A673 (cell line): ENCODE measurements around the gene CDC123. TPM values are rescaled to one million over a fixed set of nuclear protein-coding genes. Genes with fewer than 3 reads are reported as not detected.

ENCODE experiments used
- BruUV-seq: library from RNA; stranded (reverse); fragments of 400-500 nt; replicated peaks from 2 replicates; lab custom pipeline; 2021; lab: Mats Ljungman, UMichigan
- CTCF ChIA-PET: fragments of 300-600 bp; sonication (Branson Sonifier 250); formaldehyde crosslinking; loops from one replicate; lab custom pipeline; 2022; ENCODE audit warnings: antibody characterized with exemption; lab: Charles Lee
- POLR2A ChIA-PET: fragments of 300-600 bp; sonication (Branson Sonifier 250); formaldehyde crosslinking; loops from one replicate; lab custom pipeline; 2022; ENCODE audit warnings: antibody characterized with exemption; ENCODE audit not compliant: low non-redundant PET; lab: Charles Lee
- DNase-seq: peaks from one replicate; pipeline ENCODE4 v3.0.0-alpha.2; 2015; ENCODE audit warnings: low spot score
- H3K27ac ChIP-seq: fragments of 200-600 bp; sonication (generic); 2 replicates; pipeline ENCODE4 v1.5.1; 2016; ENCODE audit warnings: mixed run types, low read depth, mild to moderate bottlenecking, mixed read lengths, antibody characterized with exemption, low read length; ENCODE audit not compliant: poor library complexity, severe bottlenecking
- H3K27me3 ChIP-seq: fragments of 200-600 bp; sonication (generic); replicated peaks from 2 replicates; pipeline ENCODE4 v1.6.1; 2017; ENCODE audit warnings: mixed run types, low read depth, mild to moderate bottlenecking, mixed read lengths, antibody characterized with exemption, low read length; ENCODE audit not compliant: insufficient read depth, poor library complexity
- H3K36me3 ChIP-seq: fragments of 200-600 bp; sonication (generic); 2 replicates; pipeline ENCODE4 v1.6.1; 2016; ENCODE audit warnings: mixed run types, mild to moderate bottlenecking, mixed read lengths, antibody characterized with exemption, low read length; ENCODE audit not compliant: insufficient read depth, poor library complexity, severe bottlenecking
- H3K4me1 ChIP-seq: fragments of 200-600 bp; sonication (generic); 2 replicates; pipeline ENCODE4 v1.6.1; 2017; ENCODE audit warnings: mixed run types, mild to moderate bottlenecking, mixed read lengths, antibody characterized with exemption, low read length; ENCODE audit not compliant: insufficient read depth, poor library complexity, severe bottlenecking
- H3K4me3 ChIP-seq: fragments of 200-600 bp; sonication (generic); 2 replicates; pipeline ENCODE4 v1.5.1; 2016; ENCODE audit warnings: low read depth, mixed run types, mild to moderate bottlenecking, mixed read lengths, low read length; ENCODE audit not compliant: poor library complexity, severe bottlenecking
- H3K9me3 ChIP-seq: fragments of 200-600 bp; sonication (generic); 2 replicates; pipeline ENCODE4 v1.6.1; 2016; ENCODE audit warnings: mixed run types, low read depth, mild to moderate bottlenecking, mixed read lengths, antibody characterized with exemption, low read length; ENCODE audit not compliant: poor library complexity, severe bottlenecking
- EZH2 ChIP-seq: fragments of 200-600 bp; sonication (generic); IDR thresholded peaks from 2 replicates; pipeline ENCODE4 v1.6.1; 2017; ENCODE audit warnings: borderline replicate concordance, low read depth, mild to moderate bottlenecking, mixed read lengths, antibody characterized with exemption, low read length; ENCODE audit not compliant: poor library complexity, severe bottlenecking
- intact Hi-C: fragments of 100-400 bp; cut with micrococcal nuclease; formaldehyde crosslinking; loops from one replicate; pipeline ENCODE4 v1.10.0; 2022; ENCODE audit not compliant: unreplicated experiment
- total RNA-seq: library from RNA; stranded (reverse); gene quantifications from 2 replicates; pipeline ENCODE4 v1.2.3, GENCODE V29; 2021
- TF ChIP-seq, protein P1 (sequence below): fragments of 300-800, 200-600 bp; sonication (generic); conservative IDR thresholded peaks from 2 replicates; pipeline ENCODE4 v1.5.1; 2017; ENCODE audit warnings: low read depth, mild to moderate bottlenecking, antibody characterized with exemption, low read length, moderate library complexity, mixed read lengths

The CDC123 gene
- total RNA-seq, 1 experiment from 2014 or later, result 207 TPM

DNA sequence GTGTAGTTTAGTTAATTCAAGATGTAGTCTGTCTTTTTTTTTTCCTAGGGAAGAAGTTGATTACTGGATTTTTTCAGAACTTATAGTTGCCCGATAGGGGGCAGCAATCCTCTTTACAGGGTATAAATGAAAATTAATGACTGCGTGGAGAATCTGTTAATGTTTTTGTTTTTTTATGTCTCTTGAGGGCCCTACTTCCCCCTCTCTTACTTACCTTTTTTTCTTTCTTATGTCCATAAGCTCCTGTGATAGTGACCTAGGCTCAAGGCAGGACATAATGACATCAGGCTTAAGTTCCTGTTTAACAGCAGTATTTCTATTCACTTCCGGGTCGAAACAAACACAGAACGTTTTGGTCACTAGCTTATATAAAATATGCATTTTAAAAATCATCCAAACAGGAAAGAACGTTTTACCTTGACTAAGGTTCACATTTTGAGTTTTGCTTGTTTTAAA is 18.8 kb downstream of the CDC123 start:
- Histone ChIP-seq H3K4me3 (peak overlapping the region; percentile 16), H3K4me1 (peaks cover 54% of the 10 kb centered on the region), H3K36me3 (peaks cover 53% of the 10 kb centered on the region), H3K9me3 (no peaks in the 10 kb centered on the region), H3K27me3 (no peaks in the 10 kb centered on the region), H3K27ac (peak overlapping the region; percentile 80)
- no TSS peak for BruUV-seq
- intact Hi-C loops, result no loop called here
- DNase-seq, result peak; percentile 82
- ChIA-PET POLR2A (no interaction called here), CTCF (interaction anchor here (0.7 to 2.2 kb wide), 3 partner anchors 32 to 492 kb away, joined by 3 to 6 read pairs (median 3); no protein-coding TSS in a partner anchor)
- no peak for TF ChIP-seq EZH2
- TF ChIP-seq, protein P1, sequence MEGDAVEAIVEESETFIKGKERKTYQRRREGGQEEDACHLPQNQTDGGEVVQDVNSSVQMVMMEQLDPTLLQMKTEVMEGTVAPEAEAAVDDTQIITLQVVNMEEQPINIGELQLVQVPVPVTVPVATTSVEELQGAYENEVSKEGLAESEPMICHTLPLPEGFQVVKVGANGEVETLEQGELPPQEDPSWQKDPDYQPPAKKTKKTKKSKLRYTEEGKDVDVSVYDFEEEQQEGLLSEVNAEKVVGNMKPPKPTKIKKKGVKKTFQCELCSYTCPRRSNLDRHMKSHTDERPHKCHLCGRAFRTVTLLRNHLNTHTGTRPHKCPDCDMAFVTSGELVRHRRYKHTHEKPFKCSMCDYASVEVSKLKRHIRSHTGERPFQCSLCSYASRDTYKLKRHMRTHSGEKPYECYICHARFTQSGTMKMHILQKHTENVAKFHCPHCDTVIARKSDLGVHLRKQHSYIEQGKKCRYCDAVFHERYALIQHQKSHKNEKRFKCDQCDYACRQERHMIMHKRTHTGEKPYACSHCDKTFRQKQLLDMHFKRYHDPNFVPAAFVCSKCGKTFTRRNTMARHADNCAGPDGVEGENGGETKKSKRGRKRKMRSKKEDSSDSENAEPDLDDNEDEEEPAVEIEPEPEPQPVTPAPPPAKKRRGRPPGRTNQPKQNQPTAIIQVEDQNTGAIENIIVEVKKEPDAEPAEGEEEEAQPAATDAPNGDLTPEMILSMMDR, result peak; percentile 90

GRCh38 chr10:12218991-12219390 is 23.0 kb downstream of the CDC123 start:
- intact Hi-C loops, result no loop called here
- peaks cover 49% of the 10 kb centered on the region for H3K4me1 ChIP-seq
- no peak for TF ChIP-seq EZH2
- peaks cover 5% of the 10 kb centered on the region for H3K9me3 ChIP-seq
- DNase-seq, result no peak
- POLR2A ChIA-PET, result interaction anchor here (0.5 to 0.6 kb wide), 2 partner anchors 328 to 1664 kb away, joined by 3 to 4 read pairs; no protein-coding TSS in a partner anchor
- CTCF ChIA-PET, result no interaction called here
- no peak overlapping the region for H3K4me3 ChIP-seq
- no peaks in the 10 kb centered on the region for H3K27me3 ChIP-seq
- peak overlapping the region; percentile 89 for H3K27ac ChIP-seq
- H3K36me3 ChIP-seq, result peaks cover 46% of the 10 kb centered on the region
- BruUV-seq, result no TSS peak

DNA sequence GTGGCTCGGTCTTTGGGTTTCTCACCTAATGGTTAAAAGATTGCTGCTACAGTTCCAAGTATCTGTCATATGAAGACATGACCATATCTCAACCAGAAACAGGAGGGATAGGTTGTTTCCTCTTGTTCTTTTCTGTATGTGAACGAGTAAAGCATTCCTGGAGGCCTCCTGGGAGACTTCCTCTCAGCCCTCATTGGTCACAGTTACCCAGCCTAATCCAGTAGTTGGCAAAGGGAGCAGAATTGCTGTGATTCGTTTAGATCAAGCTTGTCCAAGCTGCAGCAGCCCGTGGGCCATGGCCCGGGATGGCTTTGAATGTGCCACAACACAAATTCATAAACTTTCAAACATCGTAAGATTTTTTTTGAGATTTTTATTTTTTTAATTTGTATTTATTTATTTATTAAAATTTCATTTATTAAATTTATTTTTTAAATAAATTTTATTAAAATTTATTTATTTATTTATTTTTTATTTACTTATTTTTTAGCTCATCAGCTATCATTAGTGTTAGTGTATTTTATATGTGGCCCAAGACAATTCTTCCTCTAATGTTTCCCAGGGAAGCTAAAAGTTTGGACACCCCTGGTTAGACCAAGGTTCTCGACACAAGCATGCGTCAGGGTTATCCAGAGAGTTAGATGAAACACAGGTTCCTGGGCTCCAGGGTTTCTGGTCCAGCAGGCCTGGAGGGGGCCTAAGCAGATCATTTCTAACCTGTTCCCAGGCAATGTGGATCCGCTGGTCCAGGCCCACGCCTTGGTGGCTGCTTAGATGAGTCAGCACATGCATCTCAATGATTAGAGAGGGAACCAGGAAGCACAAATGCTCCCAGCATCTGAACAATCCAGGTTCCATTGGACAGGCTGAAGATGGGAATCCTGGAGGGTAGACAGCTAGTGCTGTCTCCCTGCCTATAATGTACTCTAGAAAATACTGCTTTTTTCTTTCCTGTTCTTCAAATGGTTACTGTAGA is 25.6 kb downstream of the CDC123 start:
- H3K36me3 ChIP-seq, result peaks cover 62% of the 10 kb centered on the region

More for the DNA sequence above, 25.6 kb downstream of the CDC123 start:
- no peak overlapping the region for H3K4me3 ChIP-seq
- no peaks in the 10 kb centered on the region for H3K27me3 ChIP-seq
- no peak for TF ChIP-seq EZH2
- TF ChIP-seq, protein P1, result no peak
- intact Hi-C loops, result loop anchor here (5.0 kb wide), 1 partner anchor 321 kb away; no protein-coding TSS in a partner anchor
- peak overlapping the region; percentile 75 for H3K27ac ChIP-seq
- CTCF ChIA-PET, result no interaction called here
- POLR2A ChIA-PET, result no interaction called here
- peaks cover 5% of the 10 kb centered on the region for H3K9me3 ChIP-seq
- H3K4me1 ChIP-seq, result peaks cover 34% of the 10 kb centered on the region
- DNase-seq, result peak; percentile 54
- BruUV-seq, result no TSS peak
